GM21825 (cell line): Measurements from ENCODE around the gene ZSCAN2.
"Not testable (repeated sequence)": the region's sequence is repeated elsewhere in the genome, so short reads cannot be mapped to it uniquely, and the experiment has no call there.

ENCODE experiments used
- ATAC-seq: cut with Tn5 transposase; IDR thresholded peaks from one replicate; pipeline ENCODE4 v1.9.1; 2021; ENCODE audit warnings: mild to moderate bottlenecking, moderate library complexity; ENCODE audit not compliant: unreplicated experiment

ZSCAN2 gene

GRCh38 chr15:84634228-84634837 is 33.5 kb downstream of the ZSCAN2 start:
- no peak for ATAC-seq

GRCh38 chr15:84638103-84638502 is 37.3 kb downstream of the ZSCAN2 start:
- no peak for ATAC-seq

GRCh38 chr15:84641871-84642270 is 41.1 kb downstream of the ZSCAN2 start:
- not testable (repeated sequence) for ATAC-seq

GRCh38 chr15:84642640-84643039 is 41.8 kb downstream of the ZSCAN2 start:
- not testable (repeated sequence) for ATAC-seq

GRCh38 chr15:84643838-84644237 is 43.0 kb downstream of the ZSCAN2 start:
- ATAC-seq = no peak

GRCh38 chr15:84645496-84645895 is 44.7 kb downstream of the ZSCAN2 start:
- no peak for ATAC-seq

- no peak for ATAC-seq
Measured at GRCh38 chr15:84645997-84646396, 45.2 kb downstream of the ZSCAN2 start.

- no peak for ATAC-seq
Measured at GRCh38 chr15:84647726-84648125, 46.9 kb downstream of the ZSCAN2 start.

GRCh38 chr15:84648539-84648938 is 47.7 kb downstream of the ZSCAN2 start:
- no peak for ATAC-seq

GRCh38 chr15:84649706-84650105 is 48.9 kb downstream of the ZSCAN2 start:
- no peak for ATAC-seq

- no peak for ATAC-seq
Measured at GRCh38 chr15:84653584-84653909, 52.7 kb downstream of the ZSCAN2 start.

GRCh38 chr15:84653910-84654688 is 53.3 kb downstream of the ZSCAN2 start, which contains the start of gene WDR73:
Gene WDR73, minus strand, starts transcription at chr15:84654283. Its CDS starts 9 bp downstream, at chr15:84654274.
- ATAC-seq = peak; percentile 84

GRCh38 chr15:84654689-84655453 is 54.1 kb downstream of the ZSCAN2 start:
- ATAC-seq = no peak

- ATAC-seq = no peak
Measured at GRCh38 chr15:84656972-84657371, 56.2 kb downstream of the ZSCAN2 start.

- no peak for ATAC-seq
Measured at GRCh38 chr15:84657748-84658079, 56.9 kb downstream of the ZSCAN2 start.

- peak; percentile 64 for ATAC-seq
Measured at GRCh38 chr15:84658080-84658787, 57.4 kb downstream of the ZSCAN2 start, which contains the start of gene NMB. Gene NMB, minus strand, starts transcription at chr15:84658199. Its CDS starts 47 bp downstream, at chr15:84658152.

- no peak for ATAC-seq
Measured at GRCh38 chr15:84658788-84659411, 58.1 kb downstream of the ZSCAN2 start.

- ATAC-seq = no peak
Measured at GRCh38 chr15:84659904-84660781, 59.3 kb downstream of the ZSCAN2 start.

- no peak for ATAC-seq
Measured at GRCh38 chr15:84661001-84661400, 60.2 kb downstream of the ZSCAN2 start.

GRCh38 chr15:84666373-84666772 is 65.6 kb downstream of the ZSCAN2 start:
- no peak for ATAC-seq
